ENCODE measurements around the gene UNG. TPM values are rescaled to one million over a fixed set of nuclear protein-coding genes. Genes with fewer than 3 reads are reported as not detected.

UNG gene
- total and polyA plus RNA-seq, 2 of the 4 experiments (the other 2 are of a cell fraction), result 13.3 to 16.0 TPM

GRCh38 chr12:109084425-109084824 lies 13.0 kb upstream of the UNG start:
- intact Hi-C loops (cut with micrococcal nuclease), result no loop called here
- TF ChIP-seq CEBPB (IDR thresholded peaks at IDR 0.05; ENCODE audit: low read depth, low read length) (no peak), RAD21 (IDR thresholded peaks at IDR 0.05; ENCODE audit: low read length) (no peak), POLR2A (IDR thresholded peaks at IDR 0.05; ENCODE audit: low read depth, low read length) (no peak), RFX5 (IDR thresholded peaks at IDR 0.05; ENCODE audit: low read depth, low read length) (no peak), SMC3 (IDR thresholded peaks at IDR 0.05; ENCODE audit: low read depth, low read length) (no peak), NFE2L2 (IDR thresholded peaks at IDR 0.05; ENCODE audit: low read depth, low read length) (no peak), FOS (IDR thresholded peaks at IDR 0.05; ENCODE audit: low read depth, low read length) (no peak), CHD1 (IDR thresholded peaks at IDR 0.05; ENCODE audit: low read depth, low read length) (no peak), MAFK (IDR thresholded peaks at IDR 0.05; ENCODE audit: low read depth, low read length) (no peak), USF2 (IDR thresholded peaks at IDR 0.05; ENCODE audit: low read depth, low read length) (no peak), CTCF (conservative IDR thresholded peaks at IDR 0.05; ENCODE audit: low read depth, low read length) (no peak), MAZ (IDR thresholded peaks at IDR 0.05; ENCODE audit: borderline replicate concordance, low read depth, low read length) (no peak)
- POLR2A ChIA-PET (ENCODE audit: unreplicated experiment), result no interaction called here

More at GRCh38 chr12:109084425-109084824, 13.0 kb upstream of the UNG start:
- Histone ChIP-seq H2BK5ac (ENCODE audit: low read depth, low read length, poor library complexity, severe bottlenecking) (no peak overlapping the region), H2AK5ac (ENCODE audit: low read depth, low read length) (no peak overlapping the region), H4K5ac (ENCODE audit: low read depth, low read length) (no peak overlapping the region), H3K4me2 (ENCODE audit: low read depth, low read length) (no peak overlapping the region), H3K27ac (ENCODE audit: insufficient read depth, low read length) (no peak overlapping the region), H3K79me1 (ENCODE audit: low read depth in 1 of 2, low read length in 2 of 2) (no peaks in the 10 kb centered on the region), H4K20me1 (ENCODE audit: insufficient read depth, low read length) (no peaks in the 10 kb centered on the region), H4K8ac (ENCODE audit: low read depth in 2 of 2, low read length in 2 of 2) (no peak overlapping the region), H2BK20ac (ENCODE audit: low read depth, low read length) (no peak overlapping the region), H3K4me1 (ENCODE audit: control insufficient read depth, insufficient read depth, low read length) (peaks cover 3% of the 10 kb centered on the region; the same call in 1 of the 2 replicates), H4K91ac (ENCODE audit: insufficient read depth, low read depth, low read length) (no peak overlapping the region), H3K36me3 (ENCODE audit: control insufficient read depth, insufficient read depth, low read length) (peaks cover 42% of the 10 kb centered on the region), H2AK9ac (replicated peaks; ENCODE audit: low read depth, low read length, poor library complexity) (no peak overlapping the region), H3K4ac (ENCODE audit: low read depth, low read length) (no peak overlapping the region), H3K4me3 (ENCODE audit: insufficient read depth, low read depth, low read length) (no peak overlapping the region), H3K14ac (replicated peaks; ENCODE audit: low read depth, low read length) (no peak overlapping the region), H3K9me1 (ENCODE audit: insufficient read depth, low read length) (no peaks in the 10 kb centered on the region), H3K27me3 (ENCODE audit: control insufficient read depth, insufficient read depth, low read length) (no peaks in the 10 kb centered on the region), H3K23ac (ENCODE audit: low read depth, low read length) (no peak overlapping the region), H2AFZ (replicated peaks; ENCODE audit: low read length, poor library complexity) (no peak overlapping the region), H3K9ac (ENCODE audit: low read depth, low read length) (no peak overlapping the region), H2BK120ac (ENCODE audit: low read depth, low read length) (no peak overlapping the region), H2BK15ac (ENCODE audit: low read depth, low read length) (no peak overlapping the region), H3K56ac (ENCODE audit: extremely low read depth, insufficient read depth, low read length) (no peak overlapping the region), H3K9me3 (ENCODE audit: control insufficient read depth, insufficient read depth, low read length) (no peaks in the 10 kb centered on the region), H3K18ac (ENCODE audit: low read depth, low read length) (no peak overlapping the region)
- no TSS peak for BruUV-seq (replicated peaks)
- ATAC-seq (ENCODE audit: low read depth), result no peak
- in situ Hi-C loops (cut with MboI; ENCODE audit: low sequenced_read_pairs), result loop anchor here (25.0 kb wide), 1 partner anchor 447 kb away; the partner anchor contains the start of gene SELPLG
- DNase-seq, result no peak
- dilution Hi-C loops (cut with HindIII; ENCODE audit: low sequenced_read_pairs, unreplicated experiment), result no loop called here
- CTCF ChIA-PET, result no interaction called here
- WGBS, 2 experiments (ENCODE audit: extremely low coverage in 2 of 2, insufficient read length in 1 of 2), result 100% methylated on average over 1 of the region's 2 CpGs; no CpG with 5 or more reads in 1 of the 2 experiments
